MCF 10A (cell line): ENCODE measurements around the gene LRFN2. TPM values are rescaled to one million over a fixed set of nuclear protein-coding genes. Genes with fewer than 3 reads are reported as not detected.

ENCODE experiments used
- BruUV-seq: library from RNA; stranded (reverse); fragments of 400-500 nt; replicated peaks from 2 replicates; lab custom pipeline; 2021; lab: Mats Ljungman, UMichigan
- CTCF ChIA-PET: fragments of 300-600 bp; sonication (Branson Sonifier 250); formaldehyde crosslinking; extraction: SDS; loops from one replicate; lab custom pipeline; 2021; ENCODE audit warnings: antibody characterized with exemption, inconsistent platforms; lab: Yijun Ruan, JAX
- POLR2A ChIA-PET: fragments of 300-600, 350-650 bp; sonication (Branson Sonifier 250); formaldehyde crosslinking; extraction: SDS; loops from one replicate; lab custom pipeline; 2020; ENCODE audit warnings: antibody characterized with exemption, inconsistent platforms; lab: Yijun Ruan, JAX
- DNase-seq: peaks from one replicate; pipeline ENCODE4 v3.0.0-alpha.2; 2018; ENCODE audit not compliant: unreplicated experiment
- H3K27ac Mint-ChIP-seq: one replicate; pipeline ENCODE4 v1.8.0; 2022; ENCODE audit warnings: mild to moderate bottlenecking, low read depth, mixed read lengths; ENCODE audit not compliant: unreplicated experiment
- H3K27me3 Mint-ChIP-seq: one replicate; pipeline ENCODE4 v1.8.0; 2022; ENCODE audit warnings: mixed read lengths; ENCODE audit not compliant: insufficient read depth, unreplicated experiment
- H3K36me3 Mint-ChIP-seq: one replicate; pipeline ENCODE4 v1.8.0; 2022; ENCODE audit warnings: mild to moderate bottlenecking, moderate library complexity, mixed read lengths; ENCODE audit not compliant: insufficient read depth, unreplicated experiment
- H3K4me1 Mint-ChIP-seq: one replicate; pipeline ENCODE4 v1.8.0; 2022; ENCODE audit warnings: mixed read lengths; ENCODE audit not compliant: insufficient read depth, unreplicated experiment
- H3K4me3 Mint-ChIP-seq: one replicate; pipeline ENCODE4 v1.8.0; 2022; ENCODE audit warnings: mild to moderate bottlenecking, moderate library complexity, mixed read lengths; ENCODE audit not compliant: unreplicated experiment
- H3K9me3 Mint-ChIP-seq: one replicate; pipeline ENCODE4 v1.8.0; 2022; ENCODE audit warnings: mixed read lengths; ENCODE audit not compliant: unreplicated experiment
- intact Hi-C: fragments of 100-400 bp; cut with micrococcal nuclease; formaldehyde crosslinking; loops from 2 replicates; pipeline ENCODE4 v1.14.1; 2022
- total RNA-seq: library from RNA; stranded (reverse); gene quantifications from 2 replicates; pipeline ENCODE4 v1.2.3, GENCODE V29; 2022
- TF ChIP-seq, protein P1 (sequence below): fragments of 200-600 bp; IDR thresholded peaks from one replicate; pipeline ENCODE4 v1.8.0; 2022; ENCODE audit warnings: antibody characterized with exemption, mild to moderate bottlenecking; ENCODE audit not compliant: unreplicated experiment

LRFN2 gene
- total RNA-seq, 1 experiment from 2014 or later: not detected

DNA sequence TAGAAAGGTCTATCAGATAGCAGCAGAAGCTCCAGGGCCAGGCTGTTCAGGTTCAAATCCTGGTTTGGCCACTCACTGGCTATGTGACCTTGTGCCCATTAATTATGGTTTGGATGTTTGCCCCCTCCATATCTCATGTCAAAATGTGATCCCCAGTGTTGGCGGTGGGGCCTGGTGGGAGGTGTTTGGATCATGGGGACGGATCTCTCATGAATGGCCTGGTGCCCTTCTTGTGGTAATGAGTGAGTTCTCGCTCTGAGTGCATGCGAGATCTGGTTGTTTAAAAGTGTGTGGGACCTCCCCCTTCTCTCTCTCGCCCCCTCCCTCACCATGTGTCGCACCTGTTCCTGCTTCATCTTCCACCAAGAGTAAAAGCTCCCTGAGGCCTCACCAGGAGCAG, 240.9 kb downstream of the LRFN2 start:
- intact Hi-C loops: no loop called here
- TF ChIP-seq, protein P1, sequence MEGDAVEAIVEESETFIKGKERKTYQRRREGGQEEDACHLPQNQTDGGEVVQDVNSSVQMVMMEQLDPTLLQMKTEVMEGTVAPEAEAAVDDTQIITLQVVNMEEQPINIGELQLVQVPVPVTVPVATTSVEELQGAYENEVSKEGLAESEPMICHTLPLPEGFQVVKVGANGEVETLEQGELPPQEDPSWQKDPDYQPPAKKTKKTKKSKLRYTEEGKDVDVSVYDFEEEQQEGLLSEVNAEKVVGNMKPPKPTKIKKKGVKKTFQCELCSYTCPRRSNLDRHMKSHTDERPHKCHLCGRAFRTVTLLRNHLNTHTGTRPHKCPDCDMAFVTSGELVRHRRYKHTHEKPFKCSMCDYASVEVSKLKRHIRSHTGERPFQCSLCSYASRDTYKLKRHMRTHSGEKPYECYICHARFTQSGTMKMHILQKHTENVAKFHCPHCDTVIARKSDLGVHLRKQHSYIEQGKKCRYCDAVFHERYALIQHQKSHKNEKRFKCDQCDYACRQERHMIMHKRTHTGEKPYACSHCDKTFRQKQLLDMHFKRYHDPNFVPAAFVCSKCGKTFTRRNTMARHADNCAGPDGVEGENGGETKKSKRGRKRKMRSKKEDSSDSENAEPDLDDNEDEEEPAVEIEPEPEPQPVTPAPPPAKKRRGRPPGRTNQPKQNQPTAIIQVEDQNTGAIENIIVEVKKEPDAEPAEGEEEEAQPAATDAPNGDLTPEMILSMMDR: no peak
- POLR2A ChIA-PET: no interaction called here
- no peak overlapping the region for H3K27ac Mint-ChIP-seq
- no peaks in the 10 kb centered on the region for H3K36me3 Mint-ChIP-seq
- H3K9me3 Mint-ChIP-seq: peaks cover 13% of the 10 kb centered on the region
- H3K4me3 Mint-ChIP-seq: no peak overlapping the region
- BruUV-seq: no TSS peak
- CTCF ChIA-PET: no interaction called here
- DNase-seq: no peak
- H3K27me3 Mint-ChIP-seq: no peaks in the 10 kb centered on the region
- no peaks in the 10 kb centered on the region for H3K4me1 Mint-ChIP-seq

DNA sequence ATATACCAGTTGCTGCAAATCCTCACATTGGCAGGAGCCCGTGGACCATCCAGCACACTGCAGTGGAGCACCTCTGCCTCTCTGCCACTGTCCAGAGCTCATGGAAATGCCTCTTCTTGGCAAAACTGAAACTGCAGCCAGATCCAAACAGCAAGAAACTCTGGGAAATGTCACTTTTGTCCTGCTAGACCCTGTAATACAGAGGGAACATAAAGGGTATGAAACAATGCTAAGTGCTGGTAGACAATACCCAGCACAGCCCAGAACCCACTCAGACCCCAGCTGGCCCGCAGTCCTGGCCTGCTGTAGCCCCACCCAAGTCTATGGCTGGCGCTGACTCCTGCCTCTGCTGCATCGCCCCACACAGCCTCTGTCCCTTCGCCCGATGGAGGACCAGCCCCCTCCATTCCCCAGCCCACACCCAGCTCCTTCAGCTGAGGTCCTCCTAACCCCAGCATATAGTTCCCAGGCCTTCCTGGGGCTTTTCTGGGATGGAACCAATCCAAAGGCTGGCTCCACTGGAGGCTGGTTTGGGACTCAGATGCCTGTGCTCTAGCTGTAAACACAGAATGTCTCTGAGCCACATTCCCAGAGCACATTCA, 242.5 kb downstream of the LRFN2 start:
- no peaks in the 10 kb centered on the region for H3K4me1 Mint-ChIP-seq
- BruUV-seq: no TSS peak

GRCh38 chr6:40343877-40344565, 243.1 kb downstream of the LRFN2 start:
- H3K27me3 Mint-ChIP-seq: no peaks in the 10 kb centered on the region
- no peak for DNase-seq
- H3K4me1 Mint-ChIP-seq: no peaks in the 10 kb centered on the region
- H3K9me3 Mint-ChIP-seq: peaks cover 13% of the 10 kb centered on the region
- no peaks in the 10 kb centered on the region for H3K36me3 Mint-ChIP-seq
- CTCF ChIA-PET: no interaction called here
- intact Hi-C loops: no loop called here
- H3K27ac Mint-ChIP-seq: no peak overlapping the region
- TF ChIP-seq, protein P1: no peak
- BruUV-seq: no TSS peak
- H3K4me3 Mint-ChIP-seq: no peak overlapping the region
- POLR2A ChIA-PET: no interaction called here

More for the DNA sequence above, 242.5 kb downstream of the LRFN2 start:
- Mint-ChIP-seq H3K27ac (no peak overlapping the region), H3K36me3 (no peaks in the 10 kb centered on the region), H3K9me3 (peaks cover 13% of the 10 kb centered on the region), H3K4me3 (no peak overlapping the region), H3K27me3 (no peaks in the 10 kb centered on the region)
- ChIA-PET POLR2A (no interaction called here), CTCF (interaction anchor here (0.6 kb wide), 1 partner anchor 31 kb away, joined by 3 read pairs; no protein-coding TSS in a partner anchor)
- TF ChIP-seq, protein P1: no peak
- intact Hi-C loops: no loop called here
- no peak for DNase-seq

GRCh38 chr6:40343318-40343876, 243.8 kb downstream of the LRFN2 start:
- intact Hi-C loops: no loop called here
- no peak for DNase-seq
- no peak overlapping the region for H3K4me3 Mint-ChIP-seq
- H3K27ac Mint-ChIP-seq: no peak overlapping the region
- TF ChIP-seq, protein P1: no peak
- H3K9me3 Mint-ChIP-seq: peaks cover 13% of the 10 kb centered on the region
- CTCF ChIA-PET: interaction anchor here (0.8 to 1.5 kb wide), 2 partner anchors 14 to 39 kb away, joined by 3 to 5 read pairs; no protein-coding TSS in a partner anchor
- no peaks in the 10 kb centered on the region for H3K36me3 Mint-ChIP-seq
- no peaks in the 10 kb centered on the region for H3K4me1 Mint-ChIP-seq
- POLR2A ChIA-PET: no interaction called here
- BruUV-seq: no TSS peak
- no peaks in the 10 kb centered on the region for H3K27me3 Mint-ChIP-seq
